Stomach (tissue), 9 donors: ENCODE data around the gene BRF1. TPM values are rescaled to one million over a fixed set of nuclear protein-coding genes. Genes with fewer than 3 reads are reported as not detected.
"Not testable (repeated sequence)": the region's sequence is repeated elsewhere in the genome, so short reads cannot be mapped to it uniquely, and the experiment has no call there.

Experiments
- DNase-seq, 2 donors: peaks; one replicate each; pipeline versions ENCODE4 v3.0.0 to v3.0.0-alpha.2; 2013 to 2019
- H3K27ac ChIP-seq, 5 donors: fragments of 200-600 bp in 4 of 5; sonication (generic) in 4 of 5; one replicate each; pipeline ENCODE4 v1.5.1; 2013 to 2019; ENCODE audit warnings: mild to moderate bottlenecking in 1 of 5, moderate library complexity in 1 of 5
- H3K27me3 ChIP-seq, 3 donors: fragments of 200-600 bp; sonication (generic); one replicate each; pipeline ENCODE4 v1.5.1; 2017 to 2019; ENCODE audit warnings: mixed run types in 1 of 3
- H3K36me3 ChIP-seq, 4 donors: fragments of 200-600 bp; sonication (generic); 1 replicate in 3 of 4; 2 replicates in 1 of 4; pipeline ENCODE4 v1.5.1; 2016 to 2019
- H3K4me1 ChIP-seq, 4 donors: fragments of 200-600 bp; sonication (generic); one replicate each; pipeline ENCODE4 v1.5.1; 2016 to 2019
- H3K4me3 ChIP-seq, 4 donors: fragments of 200-600 bp; sonication (generic) in 3 of 4; one replicate each; pipeline ENCODE4 v1.5.1; 2016 to 2019; ENCODE audit warnings: mild to moderate bottlenecking in 1 of 4
- H3K9me3 ChIP-seq, 4 donors: fragments of 200-600 bp; sonication (generic); one replicate each; pipeline ENCODE4 v1.5.1; 2016 to 2019
- CTCF ChIP-seq, 7 experiments: fragments of 450-650 bp in 4 of 7; fragments of 200-600 bp in 3 of 7; sonication (generic) in 3 of 7; IDR thresholded peaks; one replicate each; pipeline ENCODE4 v1.5.1; 2016 to 2019; ENCODE audit warnings: antibody characterized with exemption in 7 of 7, control low read depth in 2 of 7, mild to moderate bottlenecking in 1 of 7
- EP300 ChIP-seq: sonication (generic); formaldehyde crosslinking; IDR thresholded peaks from one replicate; pipeline ENCODE4 v1.6.1; 2017; ENCODE audit warnings: antibody characterized with exemption
- POLR2A ChIP-seq, 4 donors: fragments of 450-650 bp; IDR thresholded peaks; one replicate each; pipeline ENCODE4 v1.6.1; 2016; ENCODE audit warnings: antibody characterized with exemption in 4 of 4, control low read depth in 2 of 4, mild to moderate bottlenecking in 1 of 4, moderate library complexity in 1 of 4
- POLR2AphosphoS5 ChIP-seq, 3 donors: sonication (generic); formaldehyde crosslinking; IDR thresholded peaks; one replicate each; pipeline ENCODE4 v1.6.1; 2016; ENCODE audit warnings: antibody characterized with exemption in 3 of 3
- WGBS, 5 donors: extraction: QIAGEN DNeasy Blood & Tissue Kit in 3 of 5; methylation state at CpG; one replicate each; pipeline versions ENCODE4 v1.1.5 to v1.1.7; 2013 to 2018; 5-methylcytosine and 5-hydroxymethylcytosine counted together
- intact Hi-C: fragments of 100-400 bp; cut with DNase I; formaldehyde crosslinking; loops from one replicate; pipeline ENCODE4 v1.15.1; 2023; ENCODE audit warnings: low total_unique reads
- polyA plus RNA-seq, 3 donors: library from polyadenylated mRNA; stranded (reverse); fragments of 200-250 nt; gene quantifications; one replicate each; pipeline ENCODE4 v1.2.3, GENCODE V29; 2013
- total RNA-seq, 5 donors: library from RNA; depleted of rRNA; stranded (reverse); fragments of >200 nt; gene quantifications; one replicate each; pipeline versions ENCODE4 v1.1.0 to v1.2.3, GENCODE V29; 2014 to 2016
- donor health status: healthy with polysubstance abuse.
- donor health status: Bipolar disorder and iron deficiency.
- donor health status: healthy.

BRF1 gene
- total and polyA plus RNA-seq, 8 donors = 9.2 to 141 (median 33.9) TPM

- no peak overlapping the region for H3K27ac ChIP-seq
- TF ChIP-seq POLR2AphosphoS5 (IDR thresholded peaks at IDR 0.05) = no peak
- no peak for TF ChIP-seq POLR2A (IDR thresholded peaks at IDR 0.05)
- TF ChIP-seq CTCF (IDR thresholded peaks at IDR 0.05) = no peak
- intact Hi-C loops = no loop called here
- no peaks in the 10 kb centered on the region for H3K27me3 ChIP-seq
- no peaks in the 10 kb centered on the region for H3K9me3 ChIP-seq
- no peaks in the 10 kb centered on the region for H3K36me3 ChIP-seq
- no peak overlapping the region for H3K4me3 ChIP-seq
- WGBS, 5 donors = 82 to 92% (median 86%) methylated on average over 21 to 33 of the region's 33 CpGs
- DNase-seq = no peak
- peaks cover 13 to 90% (median 42%) of the 10 kb centered on the region in 4 donors for H3K4me1 ChIP-seq
Observed at GRCh38 chr14:105335735-105336476, 35.1 kb upstream of the BRF1 start.

- H3K4me3 ChIP-seq, H3K9me3 ChIP-seq, H3K36me3 ChIP-seq, H3K27me3 ChIP-seq, DNase-seq, H3K27ac ChIP-seq, intact Hi-C loops: not testable (repeated sequence)
- H3K4me1 ChIP-seq = peaks cover 19 to 90% (median 39%) of the 10 kb centered on the region in 4 donors
- WGBS, 5 donors = 93 to 98% (median 97%) methylated on average over 8 to 22 of the region's 22 CpGs
Observed at GRCh38 chr14:105335231-105335542, 34.4 kb upstream of the BRF1 start.

DNA sequence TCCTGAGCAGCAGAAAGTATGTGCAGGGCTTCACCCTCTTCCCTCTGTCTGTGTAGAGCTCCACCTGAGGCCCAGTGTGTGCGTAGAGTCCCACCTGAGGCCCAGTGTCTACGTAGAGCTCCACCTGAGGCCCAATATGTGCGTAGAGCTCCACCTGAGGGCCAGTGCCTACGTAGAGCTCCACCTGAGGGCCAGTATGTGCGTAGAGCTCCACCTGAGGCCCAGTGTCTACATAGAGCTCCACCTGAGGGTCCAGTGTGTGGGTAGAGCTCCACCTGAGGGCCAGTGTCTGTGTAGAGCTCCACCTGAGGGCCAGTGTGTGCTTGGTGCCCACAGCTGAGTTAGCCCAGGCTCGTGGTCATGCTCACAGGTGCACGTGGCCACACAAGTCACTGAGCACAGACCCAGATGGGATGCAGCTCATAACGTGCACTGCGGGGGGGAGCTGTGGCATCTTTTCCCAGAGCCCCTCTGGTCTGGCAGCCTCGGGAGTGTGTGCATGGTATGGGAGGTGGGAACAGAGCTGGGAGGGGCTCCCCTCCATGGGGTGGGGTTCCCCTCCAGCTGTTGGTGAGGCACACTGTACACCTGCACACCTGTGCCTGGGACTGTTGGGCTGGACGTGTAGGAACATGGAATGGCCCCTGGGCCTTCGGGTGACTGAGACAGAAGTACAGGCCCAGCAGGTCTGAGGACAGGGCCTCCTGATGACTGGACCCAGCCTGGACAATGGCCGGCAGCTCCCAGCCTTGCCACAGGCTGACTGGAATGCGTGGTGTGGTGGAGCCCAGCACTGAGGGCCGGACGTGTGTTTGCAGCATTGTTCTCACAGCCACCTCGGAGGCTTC, 33.8 kb upstream of the BRF1 start:
- intact Hi-C loops = no loop called here
- 86 to 90% (median 88%) methylated on average over 11 to 17 of the region's 17 CpGs for WGBS, 5 donors
- no peaks in the 10 kb centered on the region for H3K9me3 ChIP-seq
- H3K4me3 ChIP-seq = no peak overlapping the region
- H3K4me1 ChIP-seq = peaks cover 19 to 88% (median 42%) of the 10 kb centered on the region in 4 donors
- H3K36me3 ChIP-seq = no peaks in the 10 kb centered on the region
- no peak for DNase-seq
- no peak overlapping the region for H3K27ac ChIP-seq
- TF ChIP-seq CTCF (IDR thresholded peaks at IDR 0.05) = no peak
- TF ChIP-seq POLR2A (IDR thresholded peaks at IDR 0.05) = no peak
- no peak for TF ChIP-seq EP300
- TF ChIP-seq POLR2AphosphoS5 (IDR thresholded peaks at IDR 0.05) = no peak
- H3K27me3 ChIP-seq = no peaks in the 10 kb centered on the region

DNA sequence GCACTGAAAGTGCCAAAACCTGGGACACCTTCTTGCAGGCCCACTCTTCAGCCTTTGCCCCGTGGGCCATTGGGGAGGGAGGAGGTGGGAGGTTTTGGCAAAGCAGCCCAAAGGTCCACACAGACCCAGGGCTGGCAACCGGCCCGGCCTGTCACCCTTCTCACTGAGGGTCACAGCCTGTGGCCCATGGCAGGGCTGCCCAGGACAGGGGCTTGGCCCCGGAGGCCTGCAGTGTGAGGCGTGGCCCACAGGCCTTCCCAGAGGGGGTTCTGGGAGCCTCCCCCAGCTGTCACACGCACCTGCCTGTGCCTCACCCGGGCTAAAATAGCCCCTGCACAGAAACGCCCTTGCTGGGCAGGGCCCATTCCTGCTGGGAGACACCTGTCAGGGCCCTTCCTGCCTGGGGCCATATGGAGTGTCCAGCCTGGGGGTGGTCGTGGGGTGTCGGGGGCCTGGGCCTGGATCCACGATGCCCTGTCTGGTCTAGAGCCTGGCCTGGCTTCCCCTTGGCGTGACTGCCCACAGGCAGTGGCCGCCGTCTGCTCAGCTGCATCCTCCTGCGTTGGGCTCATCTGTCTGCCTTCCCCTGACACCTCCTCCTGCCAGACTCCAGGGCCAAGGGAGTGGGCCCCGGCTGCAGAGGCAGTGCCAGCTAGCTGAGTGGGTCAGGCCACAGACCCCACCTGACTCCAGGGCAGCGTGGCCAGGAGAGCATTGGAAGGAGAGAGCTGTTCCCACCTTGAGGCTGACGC, 33.0 kb upstream of the BRF1 start:
- DNase-seq = no peak
- H3K4me3 ChIP-seq = no peak overlapping the region
- no peaks in the 10 kb centered on the region for H3K36me3 ChIP-seq
- H3K27ac ChIP-seq = no peak overlapping the region
- TF ChIP-seq CTCF (IDR thresholded peaks at IDR 0.05) (no peak), POLR2AphosphoS5 (IDR thresholded peaks at IDR 0.05) (no peak), POLR2A (IDR thresholded peaks at IDR 0.05) (no peak), EP300 (no peak)
- H3K4me1 ChIP-seq = peaks cover 19 to 86% (median 40%) of the 10 kb centered on the region in 4 donors
- intact Hi-C loops = no loop called here
- H3K27me3 ChIP-seq = no peaks in the 10 kb centered on the region
- 66 to 70% (median 68%) methylated on average over 11 to 18 of the region's 18 CpGs; no CpG with 5 or more reads in 1 of the 5 donors for WGBS, 5 donors
- no peaks in the 10 kb centered on the region for H3K9me3 ChIP-seq
